Kasumi-1 (cell line): Measurements from ENCODE around the gene OSGEPL1.
A peak's percentile ranks its signal among the peaks of the same experiment; 100 is the strongest.
"Not testable (repeated sequence)": the region's sequence is repeated elsewhere in the genome, so short reads cannot be mapped to it uniquely, and the experiment has no call there.

Experiments
- DNase-seq, 2 experiments: peaks; one replicate each; lab custom pipeline; 2025; lab: John Stamatoyannopoulos, UW

Gene OSGEPL1

GRCh38 chr2:189762551-189763298, at the start of gene OSGEPL1:
TSS of gene OSGEPL1 (minus strand) at chr2:189762792. CDS start at chr2:189761640, 1,152 bp downstream.
- DNase-seq, result peak; percentile 99

GRCh38 chr2:189803431-189803830, 40.8 kb upstream of the OSGEPL1 start:
- no peak for DNase-seq

- DNase-seq, result no peak
Measured at GRCh38 chr2:189802396-189802912, 39.9 kb upstream of the OSGEPL1 start.

- no peak for DNase-seq
Measured at GRCh38 chr2:189799531-189799930, 36.9 kb upstream of the OSGEPL1 start.

DNA sequence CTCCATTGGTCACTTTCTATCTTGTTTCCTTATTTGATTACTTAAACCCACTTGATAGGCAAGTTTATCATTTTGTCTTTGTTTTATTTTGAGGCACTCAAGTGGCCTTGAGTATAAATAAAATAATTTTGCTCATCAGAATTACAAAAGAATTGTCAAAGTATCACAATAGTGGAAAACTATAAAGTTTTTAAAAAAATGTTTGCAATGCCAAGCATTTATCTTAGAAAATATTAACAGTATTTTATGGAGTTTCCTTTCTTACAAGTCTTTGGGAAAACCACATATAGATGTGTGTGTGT, 36.4 kb upstream of the OSGEPL1 start:
- DNase-seq, result no peak

GRCh38 chr2:189798312-189799029, 35.9 kb upstream of the OSGEPL1 start:
- peak; percentile 82 to 91 for DNase-seq

DNA sequence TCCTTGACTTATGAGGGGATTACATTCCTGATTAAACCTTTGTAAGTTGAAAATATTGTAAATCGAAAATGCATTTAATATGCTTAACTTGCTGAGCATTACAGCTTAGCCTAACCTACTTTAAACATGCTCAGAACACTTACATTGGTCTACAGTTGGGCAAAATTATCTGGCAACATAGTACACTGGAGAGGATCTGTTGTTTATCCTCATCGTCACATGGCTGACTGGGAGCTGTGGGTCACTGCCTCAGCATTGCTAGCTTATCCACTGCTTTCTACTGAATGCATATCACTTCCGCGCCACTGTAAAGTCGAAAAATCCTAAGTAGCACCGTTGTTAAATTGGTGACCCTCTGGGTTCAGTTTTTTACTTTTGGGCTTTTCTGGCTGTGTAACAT, 35.3 kb upstream of the OSGEPL1 start:
- no peak for DNase-seq

DNA sequence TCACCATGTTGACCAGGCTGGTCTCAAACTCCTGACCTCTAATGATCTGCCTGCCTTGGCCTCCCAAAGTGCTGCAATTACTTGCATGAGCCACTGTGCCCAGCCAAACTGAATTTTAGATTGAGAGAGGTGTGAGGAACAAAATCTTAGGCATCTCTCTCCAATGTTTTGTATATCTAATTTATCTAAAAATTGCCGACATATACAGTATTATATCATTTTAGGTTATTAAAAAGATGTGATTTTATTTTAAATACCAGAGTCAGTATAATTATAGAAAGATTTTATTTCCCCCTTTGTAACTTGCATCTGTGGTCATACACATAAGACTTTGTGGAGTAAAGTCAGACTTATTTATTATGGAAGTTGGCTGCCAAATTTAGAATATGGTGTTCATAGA, 31.7 kb upstream of the OSGEPL1 start:
- no peak for DNase-seq

- no peak for DNase-seq
Measured at GRCh38 chr2:189791338-189792042, 28.9 kb upstream of the OSGEPL1 start.

DNA sequence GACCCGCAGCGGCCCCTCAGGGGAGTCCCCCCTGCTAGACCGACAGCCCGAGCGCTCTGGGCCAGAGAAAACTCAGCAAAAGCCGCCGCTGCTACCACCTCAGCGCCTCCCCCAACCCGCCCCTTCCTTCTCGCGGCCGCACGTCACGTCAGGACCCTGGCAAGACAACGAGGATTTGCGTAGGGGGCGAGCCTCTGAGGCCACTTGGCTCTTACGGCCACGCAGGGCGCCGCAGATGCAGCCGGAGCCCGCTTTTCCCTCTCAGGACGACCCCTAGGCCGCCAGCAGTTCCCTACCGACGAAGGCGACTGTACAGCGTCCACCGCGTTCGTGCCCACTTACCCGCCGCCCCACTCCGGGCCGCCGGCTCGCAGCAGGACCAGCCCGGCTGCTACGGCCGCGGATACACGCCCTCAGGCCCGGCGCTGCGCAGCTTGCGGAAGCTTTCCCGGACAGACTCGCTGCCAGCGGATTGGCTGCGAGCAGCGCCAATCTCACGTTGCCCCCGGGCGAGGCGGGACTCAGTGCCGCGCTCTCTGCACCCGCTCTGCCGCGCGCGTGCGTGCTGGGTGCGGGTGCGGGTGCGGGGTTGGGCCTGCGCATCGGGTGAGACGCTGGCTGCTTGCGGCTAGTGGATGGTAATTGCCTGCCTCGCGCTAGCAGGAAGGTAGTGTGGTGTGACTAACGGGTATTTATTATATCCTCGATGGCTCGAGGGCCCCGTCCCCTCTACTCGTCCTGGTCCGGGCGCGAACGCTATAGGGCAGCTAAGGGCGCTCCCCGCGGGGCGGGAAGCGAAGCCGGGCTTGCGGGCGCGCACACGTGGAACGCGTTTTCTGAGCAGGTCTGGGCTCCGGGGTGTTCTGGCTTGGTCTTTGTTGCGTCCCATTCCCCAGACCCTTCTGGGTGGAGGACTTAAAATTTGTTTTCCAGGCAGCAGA, 21.6 kb upstream of the OSGEPL1 start, which contains the start of the genes ORMDL1 and PMS1:
ORMDL1 (minus strand) TSS at position 413 of the 941 bp plus-strand sequence. CDS start 1,744 bp downstream, outside the sequence.
PMS1 (plus strand) TSS at position 524 of the 941 bp plus-strand sequence. CDS start 7,360 bp downstream, outside the sequence.
- peak; percentile 95 to 96 for DNase-seq

- DNase-seq, result peak; percentile 72 to 77
Measured at GRCh38 chr2:189783451-189783926, 20.9 kb upstream of the OSGEPL1 start.

DNA sequence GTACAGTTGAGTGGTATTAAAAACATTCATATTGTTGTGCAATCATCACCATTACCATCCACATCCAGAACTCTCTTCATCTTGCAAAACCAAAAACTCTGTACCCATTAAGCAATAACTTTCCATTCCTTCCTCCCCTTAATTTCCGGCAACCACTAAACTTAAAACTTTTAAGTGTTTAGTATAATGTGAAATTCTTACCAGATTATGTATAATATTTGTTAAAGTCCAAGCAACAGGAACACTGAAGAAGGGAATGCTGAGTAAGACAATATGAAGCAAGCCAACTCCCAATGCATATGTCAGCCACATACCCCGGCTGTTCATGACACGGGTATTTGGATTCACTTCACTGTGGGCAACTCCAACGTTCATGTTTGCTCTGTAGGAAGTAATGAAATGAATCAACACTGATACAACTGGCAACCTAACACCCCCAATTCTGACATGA, 19.7 kb upstream of the OSGEPL1 start:
- DNase-seq, result no peak

DNA sequence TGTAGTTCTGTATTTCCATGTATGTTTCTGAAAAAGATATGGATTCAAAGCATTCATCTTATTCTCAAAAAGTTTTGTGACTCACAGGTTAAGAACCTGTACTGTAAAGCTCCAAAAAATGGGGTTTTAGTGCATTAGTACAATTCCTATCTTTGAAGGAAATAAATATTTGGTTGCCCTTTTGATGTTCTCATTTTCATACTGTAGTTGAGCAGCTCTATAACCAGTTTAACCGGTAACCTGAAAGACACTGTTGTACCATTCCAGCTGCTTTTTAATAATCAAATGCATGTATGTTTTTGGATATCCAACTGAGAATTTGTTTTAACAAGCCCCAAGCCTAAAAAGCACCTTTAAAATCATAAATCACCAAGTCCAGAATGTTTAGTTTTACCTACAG, 9.6 kb upstream of the OSGEPL1 start:
- DNase-seq, result no peak

DNA sequence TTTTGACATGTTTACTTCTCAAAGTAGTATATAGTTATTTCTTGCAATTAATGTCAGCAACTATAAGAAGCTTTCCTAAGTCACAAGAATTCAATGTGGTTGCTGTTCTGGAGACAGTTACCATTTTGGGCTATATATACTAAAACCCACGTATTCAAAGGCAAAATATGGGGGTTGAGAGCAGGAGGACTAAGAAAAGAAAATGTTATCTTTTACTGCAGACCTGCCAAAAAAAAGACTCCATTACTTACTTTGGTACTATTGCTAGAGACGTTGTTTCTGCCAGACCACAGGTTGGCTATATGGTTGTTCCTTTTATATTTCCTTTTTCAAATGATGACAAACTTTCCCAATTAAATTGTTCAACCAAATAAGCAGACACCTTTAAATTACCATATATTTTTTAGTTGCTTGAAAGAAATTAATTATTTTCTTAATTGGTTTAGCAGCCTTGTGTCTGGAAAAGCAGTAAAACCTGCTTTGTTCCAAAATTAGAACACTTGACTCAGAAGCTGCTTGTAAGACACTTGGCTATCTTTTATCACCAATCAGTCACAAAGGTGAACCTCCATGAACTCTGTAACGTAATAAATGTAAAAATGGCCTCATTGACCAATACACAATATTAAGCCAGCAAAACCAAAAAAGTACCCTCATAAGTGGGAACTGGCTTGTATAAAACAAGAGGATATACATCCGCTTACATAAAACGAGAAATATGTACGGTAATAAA, 8.2 kb upstream of the OSGEPL1 start:
- DNase-seq, result no peak

- DNase-seq, result peak; percentile 32 to 57
Measured at GRCh38 chr2:189763908-189764661, 1.5 kb upstream of the OSGEPL1 start.

- DNase-seq, result no peak
Measured at GRCh38 chr2:189762229-189762550, 402 bp downstream of the OSGEPL1 start.

- not testable (repeated sequence) for DNase-seq
Measured at GRCh38 chr2:189760154-189760553, 2.4 kb downstream of the OSGEPL1 start.

DNA sequence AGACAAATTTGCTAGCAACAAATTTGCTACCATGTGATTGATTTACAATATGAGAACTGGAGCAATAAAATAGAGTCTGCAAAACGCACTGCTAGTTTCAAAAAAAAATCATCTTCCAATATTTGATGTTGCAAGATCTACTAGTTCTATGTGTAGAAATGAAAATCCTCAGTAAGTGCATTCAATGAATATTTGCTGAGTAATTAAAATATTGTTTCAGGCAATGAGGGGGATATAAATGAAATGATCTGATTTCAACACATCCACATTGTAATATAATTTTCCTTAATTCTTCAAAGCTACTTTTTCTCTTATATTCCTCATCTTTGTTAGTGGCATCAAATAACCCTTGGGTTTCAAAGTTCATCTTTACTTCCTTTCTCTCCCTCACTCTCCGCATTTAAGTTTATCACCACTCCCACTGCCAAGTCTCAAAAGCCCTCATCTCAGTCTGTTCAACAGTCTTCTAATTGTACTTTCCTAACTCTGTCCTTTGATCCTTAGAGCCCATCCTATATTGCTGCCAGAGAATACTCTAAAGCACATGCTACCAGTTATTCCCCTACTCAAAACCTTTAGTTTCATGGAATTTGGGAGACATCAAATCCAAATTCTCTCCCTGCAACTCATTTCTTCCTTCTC, 6.2 kb downstream of the OSGEPL1 start:
- no peak for DNase-seq

DNA sequence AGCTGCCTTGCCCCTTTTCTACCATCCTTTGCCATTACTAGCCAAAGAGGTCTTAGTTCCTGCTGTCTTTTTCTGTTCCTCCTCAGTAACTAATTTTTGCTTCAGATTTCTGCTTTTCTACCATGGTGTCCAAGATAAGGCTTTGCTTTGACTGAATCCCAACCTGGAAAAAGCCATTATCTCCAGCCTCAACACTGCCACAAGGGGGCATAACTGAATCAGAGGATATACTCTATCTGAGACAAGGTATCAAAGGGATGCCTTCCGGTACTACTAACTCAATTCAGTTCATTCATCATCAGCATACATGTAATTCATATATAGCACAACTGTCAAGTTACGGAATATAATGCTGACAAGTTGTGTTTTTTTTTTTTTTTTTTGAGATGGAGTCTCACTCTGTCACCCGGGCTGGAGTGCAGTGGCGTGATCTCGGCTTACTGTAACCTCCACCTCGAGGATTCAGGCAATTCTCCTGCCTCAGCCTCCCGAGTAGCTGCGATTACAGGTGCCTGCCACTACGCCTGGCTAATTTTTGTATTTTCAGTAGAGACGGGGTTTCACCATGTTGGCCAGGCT, 11.4 kb downstream of the OSGEPL1 start:
- peak; percentile 69 to 83 for DNase-seq
